ENCODE results near the gene MS4A7.
"Not testable (repeated sequence)": the region's sequence is repeated elsewhere in the genome, so short reads cannot be mapped to it uniquely, and the experiment has no call there.

Gene MS4A7

GRCh38 chr11:60378354-60378753 lies at the start of gene MS4A7:
Gene MS4A7 (plus strand): TSS chr11:60378532. CDS start chr11:60383142, 4,610 bp downstream.
- no peak for DNase-seq (ENCODE audit: low read depth in 2 of 2)

- DNase-seq (ENCODE audit: low read depth in 2 of 2) = no peak
Measured at GRCh38 chr11:60332846-60333245, 45.5 kb upstream of the MS4A7 start.

GRCh38 chr11:60334005-60334620 lies 44.2 kb upstream of the MS4A7 start:
- DNase-seq (ENCODE audit: low read depth in 2 of 2) = no peak

GRCh38 chr11:60336767-60337391 lies 41.5 kb upstream of the MS4A7 start:
- DNase-seq (ENCODE audit: low read depth in 2 of 2) = no peak

GRCh38 chr11:60338053-60338452 lies 40.3 kb upstream of the MS4A7 start:
- DNase-seq (ENCODE audit: low read depth in 2 of 2) = no peak

- DNase-seq (ENCODE audit: low read depth in 2 of 2) = no peak
Measured at GRCh38 chr11:60339356-60339755, 39.0 kb upstream of the MS4A7 start.

- no peak for DNase-seq (ENCODE audit: low read depth in 2 of 2)
Measured at GRCh38 chr11:60343094-60343704, 35.1 kb upstream of the MS4A7 start.

- DNase-seq (ENCODE audit: low read depth in 2 of 2) = no peak
Measured at GRCh38 chr11:60344146-60344545, 34.2 kb upstream of the MS4A7 start.

- no peak for DNase-seq (ENCODE audit: low read depth in 2 of 2)
Measured at GRCh38 chr11:60345489-60345888, 32.8 kb upstream of the MS4A7 start.

GRCh38 chr11:60347084-60347797 lies 31.1 kb upstream of the MS4A7 start:
- no peak for DNase-seq (ENCODE audit: low read depth in 2 of 2)

- DNase-seq (ENCODE audit: low read depth in 2 of 2) = no peak
Measured at GRCh38 chr11:60348116-60348515, 30.2 kb upstream of the MS4A7 start.

- DNase-seq (ENCODE audit: low read depth in 2 of 2) = no peak
Measured at GRCh38 chr11:60349990-60350389, 28.3 kb upstream of the MS4A7 start.

- DNase-seq (ENCODE audit: low read depth in 2 of 2) = no peak
Measured at GRCh38 chr11:60357771-60358170, 20.6 kb upstream of the MS4A7 start.

- no peak for DNase-seq (ENCODE audit: low read depth in 2 of 2)
Measured at GRCh38 chr11:60360621-60361020, 17.7 kb upstream of the MS4A7 start.

GRCh38 chr11:60362241-60362640 lies 16.1 kb upstream of the MS4A7 start:
- DNase-seq (ENCODE audit: low read depth in 2 of 2) = no peak

GRCh38 chr11:60363542-60364470 lies 14.5 kb upstream of the MS4A7 start:
- DNase-seq (ENCODE audit: low read depth in 2 of 2) = peak in 1 of 2 experiments; percentile 1

- not testable (repeated sequence) for DNase-seq (ENCODE audit: low read depth in 2 of 2)
Measured at GRCh38 chr11:60366262-60366904, 11.9 kb upstream of the MS4A7 start.

- no peak for DNase-seq (ENCODE audit: low read depth in 2 of 2)
Measured at GRCh38 chr11:60367009-60367408, 11.3 kb upstream of the MS4A7 start.

GRCh38 chr11:60367896-60368295 lies 10.4 kb upstream of the MS4A7 start:
- no peak for DNase-seq (ENCODE audit: low read depth in 2 of 2)

GRCh38 chr11:60370252-60370810 lies 8.0 kb upstream of the MS4A7 start:
- DNase-seq (ENCODE audit: low read depth in 2 of 2) = no peak

Data from fibroblast of skin of left quadriceps (primary cell).